Right lobe of liver (tissue), 6 donors: ENCODE results near the gene MYO5C. TPM values are rescaled to one million over a fixed set of nuclear protein-coding genes. Genes with fewer than 3 reads are reported as not detected.

Source experiments
- ATAC-seq, 4 donors: fragments of 200-7000 bp; cut with Tn5 transposase; one replicate each; pipeline ENCODE4 v1.9.1; 2020; ENCODE audit warnings: mild to moderate bottlenecking in 4 of 4, moderate library complexity in 4 of 4
- DNase-seq, 3 donors: peaks; one replicate each; pipeline ENCODE4 v3.0.0-alpha.2; 2020
- H3K27ac ChIP-seq, 3 donors: fragments of 200-600 bp; one replicate each; pipeline ENCODE4 v1.8.0; 2022
- H3K27me3 ChIP-seq, 2 donors: fragments of 200-600 bp; one replicate each; pipeline ENCODE4 v1.8.0; 2022
- H3K36me3 ChIP-seq, 4 donors: fragments of 200-600 bp; sonication (generic) in 1 of 4; one replicate each; pipeline versions ENCODE4 v1.5.1 to v1.8.0; 2017 to 2022; ENCODE audit warnings: control low read depth in 1 of 4
- H3K4me1 ChIP-seq, 4 donors: fragments of 200-600 bp; sonication (generic) in 1 of 4; one replicate each; pipeline versions ENCODE4 v1.5.1 to v1.8.0; 2017 to 2022; ENCODE audit warnings: control low read depth in 1 of 4
- H3K4me3 ChIP-seq, 3 donors: fragments of 200-600 bp; one replicate each; pipeline ENCODE4 v1.8.0; 2022
- H3K9me3 ChIP-seq, 4 donors: fragments of 200-600 bp; sonication (generic) in 1 of 4; one replicate each; pipeline versions ENCODE4 v1.5.1 to v1.8.0; 2017 to 2022; ENCODE audit warnings: control low read depth in 1 of 4
- CTCF ChIP-seq, 4 donors: fragments of 200-600 bp in 3 of 4; fragments of 450-650 bp in 1 of 4; IDR thresholded peaks; one replicate each; pipeline versions ENCODE4 v1.5.1 to v1.8.0; 2016 to 2022; ENCODE audit warnings: antibody characterized with exemption in 4 of 4, mild to moderate bottlenecking in 2 of 4
- POLR2A ChIP-seq: fragments of 450-650 bp; IDR thresholded peaks from one replicate; pipeline ENCODE4 v1.6.1; 2017; ENCODE audit warnings: antibody characterized with exemption, mild to moderate bottlenecking
- WGBS: methylation state at CpG from one replicate; pipeline ENCODE4 v1.1.6; 2018; ENCODE audit warnings: low coverage, low lambda C conversion rate; ENCODE audit not compliant: insufficient coverage; ENCODE audit errors: missing lambda C conversion rate; 5-methylcytosine and 5-hydroxymethylcytosine counted together
- intact Hi-C, 2 donors: fragments of 100-400 bp; cut with DNase I; formaldehyde crosslinking; loops; one replicate each; pipeline versions ENCODE4 v1.11.2 to v1.14.1; 2022
- total RNA-seq, 6 experiments: library from RNA; depleted of rRNA in 2 of 6; stranded (reverse); fragments of >200 nt in 2 of 6; fragmentation: NEBNext Ultra II Directional in 3 of 6; extraction: Animal tissue kit (Norgen Biotek cat#: 25700) in 3 of 6; gene quantifications; one replicate each; pipeline versions ENCODE4 v1.1.0 to v1.2.4, GENCODE V29; 2016 to 2023
- donor health status: DM: no; HTN: yes; CAD: no.
- donor health status: DM: no; HTN: no; CAD: no.
- donor health status: DM: no; HTN: no; CAD: no.
- donor health status: DM: no; HTN: yes; CAD: no.
- donor health status: DM: no; HTN: yes; CAD: no.

Gene MYO5C
- total RNA-seq, 6 experiments from 2014 or later, result 5.8 to 10.2 (median 7.1) TPM

- no peak for TF ChIP-seq POLR2A
- DNase-seq (no peak), ATAC-seq (no peak)
- intact Hi-C loops, result no loop called here
- Histone ChIP-seq H3K27me3 (no peaks in the 10 kb centered on the region), H3K27ac (no peak overlapping the region), H3K4me3 (no peak overlapping the region), H3K4me1 (no peaks in the 10 kb centered on the region), H3K36me3 (peaks cover 0 to 17% (median 1%) of the 10 kb centered on the region in 4 donors), H3K9me3 (no peaks in the 10 kb centered on the region)
- 92% methylated on average over 4 of the region's 4 CpGs for WGBS
Observed at GRCh38 chr15:52224211-52224610, 71.4 kb downstream of the MYO5C start.

GRCh38 chr15:52221730-52222129, 73.9 kb downstream of the MYO5C start:
- 84% methylated on average over 5 of the region's 5 CpGs for WGBS
- no peaks in the 10 kb centered on the region for H3K4me1 ChIP-seq
- DNase-seq, result no peak
- TF ChIP-seq CTCF (IDR thresholded peaks at IDR 0.05) (no peak), POLR2A (no peak)
- no peak overlapping the region for H3K27ac ChIP-seq
- H3K27me3 ChIP-seq, result no peaks in the 10 kb centered on the region
- H3K36me3 ChIP-seq, result peaks cover 0 to 17% (median 1%) of the 10 kb centered on the region in 4 donors
- intact Hi-C loops, result no loop called here
- H3K9me3 ChIP-seq, result no peaks in the 10 kb centered on the region
- no peak for ATAC-seq
- no peak overlapping the region for H3K4me3 ChIP-seq

- no peaks in the 10 kb centered on the region for H3K27me3 ChIP-seq
- H3K36me3 ChIP-seq, result peaks cover 0 to 17% (median 1%) of the 10 kb centered on the region in 4 donors
- no peak for DNase-seq
- intact Hi-C loops, result no loop called here
- 64% methylated on average over 6 of the region's 7 CpGs for WGBS
- no peak overlapping the region for H3K4me3 ChIP-seq
- H3K27ac ChIP-seq, result no peak overlapping the region
- TF ChIP-seq CTCF (IDR thresholded peaks at IDR 0.05), result no peak
- no peak for TF ChIP-seq POLR2A
- no peak for ATAC-seq
- no peaks in the 10 kb centered on the region for H3K9me3 ChIP-seq
- no peaks in the 10 kb centered on the region for H3K4me1 ChIP-seq
Observed at GRCh38 chr15:52220937-52221660, 74.5 kb downstream of the MYO5C start.

GRCh38 chr15:52220251-52220650, 75.4 kb downstream of the MYO5C start:
- WGBS, result 97% methylated on average over 4 of the region's 6 CpGs
- H3K27me3 ChIP-seq, result no peaks in the 10 kb centered on the region
- H3K9me3 ChIP-seq, result no peaks in the 10 kb centered on the region
- TF ChIP-seq POLR2A, result no peak
- TF ChIP-seq CTCF (IDR thresholded peaks at IDR 0.05), result no peak
- no peaks in the 10 kb centered on the region for H3K4me1 ChIP-seq
- no peak overlapping the region for H3K4me3 ChIP-seq
- no peak overlapping the region for H3K27ac ChIP-seq
- H3K36me3 ChIP-seq, result peaks cover 0 to 17% (median 1%) of the 10 kb centered on the region in 4 donors
- DNase-seq, result no peak
- intact Hi-C loops, result no loop called here
- no peak for ATAC-seq

- no peaks in the 10 kb centered on the region for H3K4me1 ChIP-seq
- no peak for DNase-seq
- peaks cover 0 to 15% (median 1%) of the 10 kb centered on the region in 4 donors for H3K36me3 ChIP-seq
- intact Hi-C loops, result no loop called here
- TF ChIP-seq CTCF (IDR thresholded peaks at IDR 0.05) (no peak), POLR2A (no peak)
- ATAC-seq, result no peak
- no peaks in the 10 kb centered on the region for H3K9me3 ChIP-seq
- H3K27me3 ChIP-seq, result no peaks in the 10 kb centered on the region
- no peak overlapping the region for H3K4me3 ChIP-seq
- no peak overlapping the region for H3K27ac ChIP-seq
- 87% methylated on average over 4 of the region's 4 CpGs for WGBS
Observed at GRCh38 chr15:52218816-52219215, 76.8 kb downstream of the MYO5C start.
